GM18507 (cell line): Measurements from ENCODE around the gene TIGD1.

Experiments
- DNase-seq: peaks from one replicate; pipeline ENCODE4 v3.0.0; 2011; ENCODE audit warnings: low read depth; ENCODE audit not compliant: insufficient read length; ENCODE audit errors: extremely low spot score
- FAIRE-seq: peaks from 2 replicates; lab custom pipeline; 2011; peaks lifted over from hg19 to GRCh38; lab: Jason Lieb, UNC

The TIGD1 gene

GRCh38 chr2:232506709-232507108 is 43.6 kb downstream of the TIGD1 start:
- FAIRE-seq (no peak), DNase-seq (no peak)

DNA sequence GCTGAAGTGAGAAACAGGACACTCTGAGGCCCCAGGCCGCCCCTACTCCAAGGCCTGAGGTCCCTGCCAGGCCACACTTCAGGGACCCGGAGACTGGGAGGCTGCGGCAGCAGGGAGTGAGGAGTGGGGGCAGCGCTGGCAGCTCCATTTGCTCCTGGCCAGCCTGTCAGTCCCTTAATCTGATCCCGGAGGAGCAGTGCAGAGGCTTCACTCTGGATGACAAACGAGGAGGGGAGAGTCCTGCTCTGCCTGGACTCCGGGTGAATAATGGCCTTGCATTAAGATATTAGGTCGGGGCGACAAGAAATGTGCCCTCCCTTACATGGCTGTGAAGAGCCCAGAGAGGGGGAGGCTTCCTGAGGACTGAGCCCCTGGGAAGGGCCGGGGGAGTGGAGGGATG is 44.5 kb downstream of the TIGD1 start:
- FAIRE-seq (no peak), DNase-seq (no peak)

GRCh38 chr2:232504438-232504837 is 45.9 kb downstream of the TIGD1 start:
- no peak for FAIRE-seq

GRCh38 chr2:232503809-232504323 is 46.5 kb downstream of the TIGD1 start:
- DNase-seq (no peak), FAIRE-seq (no peak)

More at GRCh38 chr2:232504438-232504837, 45.9 kb downstream of the TIGD1 start:
- DNase-seq: no peak

- FAIRE-seq (no peak), DNase-seq (no peak)
Measured at GRCh38 chr2:232502911-232503808, 47.2 kb downstream of the TIGD1 start.

- DNase-seq (no peak), FAIRE-seq (no peak)
Measured at GRCh38 chr2:232502511-232502910, 47.8 kb downstream of the TIGD1 start.

DNA sequence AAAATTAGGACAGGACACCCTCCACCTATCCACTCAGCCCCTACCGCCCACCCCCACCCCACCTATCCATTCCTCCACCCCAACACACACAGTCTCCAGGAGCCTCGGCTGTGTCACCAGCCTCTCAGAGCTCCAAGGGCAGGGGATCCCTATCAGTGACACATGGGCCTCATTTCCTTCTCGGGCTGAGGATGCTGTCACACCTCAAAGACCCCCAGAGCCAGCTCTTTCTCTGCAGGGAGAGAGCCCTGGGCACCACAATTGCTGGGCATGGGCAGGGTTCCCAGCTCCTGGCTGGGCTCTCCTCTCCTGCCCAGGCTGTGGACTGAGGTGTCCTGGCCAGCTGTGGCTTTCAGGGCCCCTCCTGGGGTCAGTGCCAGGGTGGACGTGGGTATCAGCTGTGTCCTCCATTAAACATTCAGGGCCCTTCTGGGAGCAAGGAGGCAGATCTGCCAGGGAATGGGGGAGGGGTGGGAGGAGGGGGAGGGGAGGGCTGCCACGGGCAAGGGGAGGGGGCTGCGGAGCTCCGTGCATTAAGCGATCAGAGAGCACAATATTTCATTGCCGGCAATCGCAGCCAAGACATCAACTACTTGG is 48.5 kb downstream of the TIGD1 start:
- no peak for DNase-seq
- no peak for FAIRE-seq

DNA sequence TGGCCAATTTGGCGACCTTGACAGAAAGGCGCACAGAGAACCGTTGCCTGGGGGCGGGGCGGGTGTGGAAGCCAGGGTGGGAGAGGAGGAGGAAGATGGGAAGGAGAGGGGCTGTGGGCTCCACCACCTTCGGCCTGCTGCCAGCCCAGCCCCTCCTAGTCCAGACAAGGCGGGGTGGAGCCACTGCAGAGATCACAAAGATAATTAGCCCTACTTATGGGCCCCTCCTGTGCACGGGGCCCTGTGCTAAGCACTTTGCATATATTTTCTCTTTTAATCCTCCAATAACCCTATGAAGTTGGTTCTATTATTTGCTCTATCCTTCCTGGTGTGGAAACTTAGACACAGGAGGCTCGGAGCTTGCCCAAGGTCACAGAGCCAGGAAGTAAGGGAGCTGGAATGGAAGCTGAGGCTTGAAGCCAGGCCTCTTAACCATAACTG is 49.0 kb downstream of the TIGD1 start:
- FAIRE-seq (no peak), DNase-seq (no peak)

GRCh38 chr2:232498452-232498851 is 51.9 kb downstream of the TIGD1 start:
- FAIRE-seq: no peak

More at GRCh38 chr2:232498452-232498851, 51.9 kb downstream of the TIGD1 start:
- DNase-seq: no peak
